GM12892 (cell line): ENCODE results near the gene TTK.
"Not testable (repeated sequence)": the region's sequence is repeated elsewhere in the genome, so short reads cannot be mapped to it uniquely, and the experiment has no call there.

Experiments
- DNase-seq: peaks from one replicate; pipeline ENCODE4 v3.0.0; 2011; ENCODE audit not compliant: insufficient read length
- FAIRE-seq: peaks from 2 replicates; lab custom pipeline; 2011; peaks lifted over from hg19 to GRCh38; lab: Jason Lieb, UNC
- POLR2A ChIP-seq: IDR thresholded peaks from 2 replicates; pipeline ENCODE4 v1.6.1; 2011; ENCODE audit warnings: low read depth, low read length, control low read depth
- POLR2AphosphoS5 ChIP-seq: IDR thresholded peaks from 2 replicates; pipeline ENCODE4 v1.6.1; 2011; ENCODE audit warnings: low read depth, low read length, control low read depth
- TAF1 ChIP-seq: IDR thresholded peaks from 2 replicates; pipeline ENCODE4 v1.6.1; 2011; ENCODE audit warnings: low read depth, mild to moderate bottlenecking, control low read depth, low read length, borderline replicate concordance

The TTK gene

DNA sequence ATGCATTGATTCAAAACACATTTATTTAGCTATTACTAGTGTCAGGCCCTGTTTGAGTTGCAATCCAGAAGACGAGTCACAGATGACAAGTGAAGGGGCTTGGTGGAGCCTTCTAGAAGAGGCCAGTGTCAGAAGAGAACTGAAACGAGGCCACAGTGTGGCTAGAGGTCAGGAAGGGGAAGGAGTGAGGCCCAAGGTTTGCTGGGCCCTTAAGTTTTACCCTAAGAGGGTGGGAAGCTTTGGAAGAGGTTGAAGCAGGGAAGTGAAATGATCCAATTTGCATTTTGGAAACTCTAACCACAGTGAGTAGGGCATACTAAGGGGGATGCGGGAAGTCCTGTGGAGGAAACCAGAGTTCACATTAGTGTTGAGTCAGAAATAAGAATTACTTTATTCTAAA is 25.0 kb downstream of the TTK start:
- FAIRE-seq (peak; percentile 48), DNase-seq (no peak)
- no peak for TF ChIP-seq POLR2AphosphoS5
- no peak for TF ChIP-seq TAF1
- no peak for TF ChIP-seq POLR2A

- DNase-seq, FAIRE-seq: not testable (repeated sequence)
Observed at GRCh38 chr6:80048220-80048619, 43.8 kb downstream of the TTK start.

DNA sequence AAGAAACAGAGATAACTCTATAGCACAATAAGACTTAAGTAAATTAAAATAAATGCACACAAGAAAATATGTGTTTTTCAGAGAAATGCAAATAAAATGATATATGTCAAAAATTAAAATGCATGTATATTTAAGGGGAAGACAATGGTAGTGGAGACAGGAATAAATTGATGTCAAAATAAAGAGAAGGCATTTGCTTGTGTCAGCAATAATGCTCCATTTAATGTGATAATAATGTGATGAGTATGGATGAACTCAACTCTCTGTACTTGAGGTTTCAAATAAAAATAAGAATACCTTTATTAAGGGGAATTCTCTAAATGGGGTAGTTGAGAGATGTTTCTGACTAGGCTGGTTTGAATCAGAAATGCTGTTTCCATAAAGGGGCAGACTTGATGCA is 56.3 kb downstream of the TTK start:
- DNase-seq: no peak
- FAIRE-seq: no peak
- TF ChIP-seq POLR2AphosphoS5 (no peak), POLR2A (no peak), TAF1 (no peak)

DNA sequence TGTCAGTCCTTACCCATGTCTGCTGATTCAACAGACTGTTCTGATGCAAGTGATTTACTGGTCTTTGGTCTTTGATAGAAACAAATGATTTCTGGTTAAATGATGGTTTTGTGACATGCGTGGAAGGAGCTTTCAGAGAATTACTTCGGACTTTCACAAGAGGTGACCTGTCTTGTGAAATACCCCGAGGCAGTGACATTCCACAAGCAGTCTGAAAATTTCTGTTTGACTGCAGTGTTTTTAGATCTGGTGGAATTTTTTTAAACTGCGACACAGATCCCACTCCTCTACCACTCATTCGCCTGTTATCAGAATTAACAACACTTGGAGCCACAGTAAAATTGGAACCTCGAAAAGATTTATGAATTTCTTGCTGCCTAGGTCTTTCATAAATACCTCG is 63.7 kb downstream of the TTK start:
- peak; percentile 42 for FAIRE-seq
- DNase-seq: not testable (repeated sequence)

DNA sequence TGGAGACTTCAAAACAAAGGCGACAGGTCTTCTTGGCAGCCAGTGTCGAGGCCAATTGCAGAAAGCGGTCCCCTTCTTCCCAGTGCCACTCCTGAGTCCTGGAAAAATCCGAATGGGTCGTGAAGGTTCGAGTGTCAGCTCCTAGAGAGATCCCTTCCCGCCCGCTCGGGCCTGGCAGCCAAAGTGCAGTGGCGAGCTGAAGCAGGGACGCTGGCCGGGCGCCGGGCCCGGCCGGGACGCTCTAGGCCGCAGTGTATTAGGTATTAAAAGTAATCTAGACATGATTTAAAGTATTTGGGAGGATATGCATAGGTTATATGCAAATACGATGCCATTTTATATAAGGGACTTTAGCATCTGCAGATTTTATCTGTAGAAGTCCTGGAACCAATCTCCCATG is 66.0 kb downstream of the TTK start:
- not testable (repeated sequence) for DNase-seq, FAIRE-seq

DNA sequence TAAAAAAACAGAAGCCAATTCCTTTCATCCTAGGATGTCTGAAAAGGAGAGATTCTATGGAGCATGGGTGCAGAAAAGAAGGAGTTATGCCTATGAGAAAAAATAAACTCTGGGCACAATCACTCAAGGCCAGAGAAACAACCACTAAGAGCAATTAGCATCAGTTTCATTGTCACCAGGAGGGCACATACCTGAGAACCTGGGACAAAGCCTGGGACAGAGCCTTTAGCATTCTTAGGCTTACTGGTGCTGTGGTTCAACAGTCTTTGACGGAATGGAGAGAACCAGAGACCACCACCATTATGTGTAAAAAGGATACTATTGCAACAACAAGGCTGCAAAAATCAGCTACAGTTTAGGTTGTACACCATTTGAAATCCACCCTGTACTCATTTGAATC is 72.6 kb downstream of the TTK start:
- DNase-seq: no peak
- FAIRE-seq: no peak
- TF ChIP-seq POLR2A (no peak), POLR2AphosphoS5 (no peak), TAF1 (no peak)

GRCh38 chr6:80088637-80089036 is 84.2 kb downstream of the TTK start:
- TF ChIP-seq TAF1 (no peak), POLR2A (no peak), POLR2AphosphoS5 (no peak)
- FAIRE-seq (no peak), DNase-seq (no peak)

- FAIRE-seq (no peak), DNase-seq (no peak)
- TF ChIP-seq TAF1 (no peak), POLR2AphosphoS5 (no peak), POLR2A (no peak)
Observed at GRCh38 chr6:80091506-80091905, 87.1 kb downstream of the TTK start.
